IMR-90 (cell line): ENCODE results near the gene INTU. TPM values are rescaled to one million over a fixed set of nuclear protein-coding genes. Genes with fewer than 3 reads are reported as not detected.

Source experiments
- ATAC-seq: fragments of 200-7000 bp; cut with Tn5 transposase; 2 replicates; pipeline ENCODE4 v1.9.1; 2020; ENCODE audit warnings: low read depth, mild to moderate bottlenecking, moderate library complexity
- BruUV-seq: library from RNA; stranded (reverse); fragments of 400-500 nt; replicated peaks from 2 replicates; lab custom pipeline; 2021; lab: Mats Ljungman, UMichigan
- CTCF ChIA-PET: fragments of 300-600 bp; formaldehyde crosslinking; extraction: SDS; loops from one replicate; lab custom pipeline; 2021; ENCODE audit warnings: antibody characterized with exemption; lab: Yijun Ruan, JAX
- POLR2A ChIA-PET: fragments of 300-600 bp; sonication (Branson Sonifier 250); formaldehyde crosslinking; loops from one replicate; lab custom pipeline; 2022; ENCODE audit warnings: antibody characterized with exemption; ENCODE audit not compliant: unreplicated experiment; lab: Charles Lee
- DNase-seq: peaks from one replicate; pipeline ENCODE4 v3.0.0; 2013
- H2AFZ ChIP-seq: replicated peaks from 2 replicates; pipeline ENCODE3; 2013; ENCODE audit warnings: low read length, mild to moderate bottlenecking; ENCODE audit not compliant: poor library complexity
- H2AK5ac ChIP-seq: 2 replicates; pipeline ENCODE4 v1.6.1; 2013; ENCODE audit warnings: low read depth, low read length, inconsistent platforms
- H2AK9ac ChIP-seq: replicated peaks from 2 replicates; pipeline ENCODE3; 2013; ENCODE audit warnings: mild to moderate bottlenecking, low read depth, low read length, moderate library complexity; ENCODE audit not compliant: poor library complexity
- H2BK120ac ChIP-seq: 2 replicates; pipeline ENCODE4 v1.6.1; 2013; ENCODE audit warnings: low read depth, low read length, inconsistent platforms
- H2BK15ac ChIP-seq: 3 replicates; pipeline ENCODE4 v1.6.1; 2013; ENCODE audit warnings: low read depth, low read length, inconsistent platforms
- H2BK20ac ChIP-seq: 2 replicates; pipeline ENCODE4 v1.6.1; 2013; ENCODE audit warnings: low read depth, mild to moderate bottlenecking, inconsistent platforms, low read length, moderate library complexity
- H2BK5ac ChIP-seq: 2 replicates; pipeline ENCODE4 v1.6.1; 2013; ENCODE audit warnings: mild to moderate bottlenecking, low read depth, low read length, inconsistent platforms; ENCODE audit not compliant: poor library complexity, severe bottlenecking
- H3K14ac ChIP-seq: replicated peaks from 2 replicates; pipeline ENCODE4 v1.6.1; 2013; ENCODE audit warnings: low read depth, low read length, inconsistent platforms
- H3K18ac ChIP-seq: 2 replicates; pipeline ENCODE4 v1.6.1; 2013; ENCODE audit warnings: low read depth, low read length, control low read depth
- H3K23ac ChIP-seq: 2 replicates; pipeline ENCODE4 v1.6.1; 2013; ENCODE audit warnings: low read depth, low read length, inconsistent platforms
- H3K27ac ChIP-seq: 2 replicates; pipeline ENCODE4 v1.5.1; 2013; ENCODE audit warnings: mild to moderate bottlenecking, control low read depth, low read length; ENCODE audit not compliant: insufficient read depth
- H3K27me3 ChIP-seq: 2 replicates; pipeline ENCODE4 v1.6.1; 2013; ENCODE audit warnings: low read length; ENCODE audit not compliant: control insufficient read depth, insufficient read depth
- H3K36me3 ChIP-seq: 2 replicates; pipeline ENCODE4 v1.6.1; 2013; ENCODE audit warnings: low read length, mixed read lengths; ENCODE audit not compliant: control insufficient read depth, insufficient read depth
- H3K4ac ChIP-seq: 2 replicates; pipeline ENCODE4 v1.6.1; 2013; ENCODE audit warnings: low read depth, low read length, inconsistent platforms
- H3K4me1 ChIP-seq: 2 replicates; pipeline ENCODE4 v1.6.1; 2013; ENCODE audit warnings: low read length, mixed read lengths; ENCODE audit not compliant: control insufficient read depth, insufficient read depth
- H3K4me2 ChIP-seq: 2 replicates; pipeline ENCODE4 v1.6.1; 2013; ENCODE audit warnings: low read depth, mild to moderate bottlenecking, control low read depth, low read length, moderate library complexity
- H3K4me3 ChIP-seq: 2 replicates; pipeline ENCODE4 v1.5.1; 2013; ENCODE audit warnings: low read depth, mild to moderate bottlenecking, control low read depth, low read length, moderate library complexity; ENCODE audit not compliant: insufficient read depth
- H3K56ac ChIP-seq: 2 replicates; pipeline ENCODE4 v1.6.1; 2013; ENCODE audit warnings: low read length, inconsistent platforms; ENCODE audit not compliant: insufficient read depth; ENCODE audit errors: extremely low read depth
- H3K79me1 ChIP-seq, 2 experiments: 2 replicates each; pipeline ENCODE4 v1.6.1; 2013; ENCODE audit warnings: low read length in 2 of 2, inconsistent platforms in 1 of 2, low read depth in 1 of 2
- H3K9ac ChIP-seq: 2 replicates; pipeline ENCODE4 v1.6.1; 2013; ENCODE audit warnings: low read depth, low read length, control low read depth
- H3K9me1 ChIP-seq: 2 replicates; pipeline ENCODE4 v1.6.1; 2013; ENCODE audit warnings: low read length, inconsistent platforms; ENCODE audit not compliant: insufficient read depth
- H3K9me3 ChIP-seq: 2 replicates; pipeline ENCODE4 v1.6.1; 2013; ENCODE audit warnings: low read length; ENCODE audit not compliant: control insufficient read depth, insufficient read depth
- H4K20me1 ChIP-seq: 2 replicates; pipeline ENCODE4 v1.6.1; 2013; ENCODE audit warnings: low read length, inconsistent platforms; ENCODE audit not compliant: insufficient read depth
- H4K5ac ChIP-seq: 2 replicates; pipeline ENCODE4 v1.6.1; 2013; ENCODE audit warnings: mild to moderate bottlenecking, low read depth, low read length, control low read depth
- H4K8ac ChIP-seq, 2 experiments: 2 replicates each; pipeline ENCODE4 v1.6.1; 2013; ENCODE audit warnings: low read depth in 2 of 2, low read length in 2 of 2, control low read depth in 1 of 2, inconsistent platforms in 1 of 2
- H4K91ac ChIP-seq: 2 replicates; pipeline ENCODE4 v1.6.1; 2013; ENCODE audit warnings: low read depth, low read length, inconsistent platforms; ENCODE audit not compliant: insufficient read depth
- MAFK ChIP-seq: IDR thresholded peaks from 2 replicates; pipeline ENCODE4 v1.6.1; 2012; ENCODE audit warnings: low read depth, low read length, improper control_type of control experiment
- WGBS, 2 experiments: methylation state at CpG; one replicate each; pipeline versions ENCODE4 v1.1.5 to v1.1.7; 2013; ENCODE audit warnings: missing lambda C conversion rate in 2 of 2; ENCODE audit not compliant: insufficient read length in 1 of 2; ENCODE audit errors: extremely low coverage in 2 of 2; 5-methylcytosine and 5-hydroxymethylcytosine counted together
- dilution Hi-C: fragments of 300-500 bp; cut with HindIII; formaldehyde crosslinking; loops from one replicate; pipeline ENCODE4 v1.14.3; 2018; ENCODE audit warnings: low sequenced_read_pairs; ENCODE audit not compliant: unreplicated experiment
- in situ Hi-C: fragments of 300-500 bp; cut with MboI; formaldehyde crosslinking; loops from 3 replicates; pipeline ENCODE4 v1.14.3; 2019; ENCODE audit warnings: low sequenced_read_pairs, inconsistent platforms, mixed read lengths
- intact Hi-C: fragments of 100-400 bp; cut with micrococcal nuclease; formaldehyde crosslinking; loops from 2 replicates; pipeline ENCODE4 v1.10.0; 2022
- polyA plus RNA-seq, 3 experiments: library from polyadenylated mRNA; depleted of rRNA; stranded (reverse); fragments of >200 nt; gene quantifications; 2 replicates each; pipeline ENCODE4 v1.2.3, GENCODE V29; 2012; ENCODE audit warnings: low replicate concordance in 1 of 3
- total RNA-seq: library from RNA; depleted of rRNA; stranded (reverse); fragments of >200 nt; gene quantifications from 2 replicates; pipeline ENCODE4 v1.2.3, GENCODE V29; 2012
- TF ChIP-seq, protein P1 (sequence below): conservative IDR thresholded peaks from 2 replicates; pipeline ENCODE4 v1.5.1; 2012; ENCODE audit warnings: mild to moderate bottlenecking, low read depth, low read length, improper control_type of control experiment

The INTU gene
- total and polyA plus RNA-seq, 2 of the 4 experiments (the other 2 are of a cell fraction) = 6.5 to 10.8 TPM

DNA sequence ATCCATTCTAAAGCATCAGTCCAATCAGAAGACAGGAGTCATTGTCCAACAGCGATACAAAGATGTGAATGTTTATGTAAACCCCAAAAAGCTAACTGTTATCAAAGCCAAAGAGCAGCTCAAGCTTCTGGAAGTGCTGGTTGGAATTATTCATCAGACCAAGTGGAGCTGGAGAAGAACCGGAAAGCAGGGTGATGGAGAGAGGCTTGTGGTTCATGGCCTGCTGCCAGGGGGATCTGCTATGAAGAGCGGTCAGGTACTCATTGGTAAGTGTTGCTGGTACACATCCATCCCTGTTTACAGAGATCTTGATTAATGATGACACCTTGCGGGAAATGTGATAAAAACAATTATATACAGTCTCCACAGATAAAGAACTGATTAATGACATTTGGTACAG is 11.0 kb downstream of the INTU start:
- Histone ChIP-seq H3K27me3 (no peaks in the 10 kb centered on the region), H2BK120ac (no peak overlapping the region), H3K23ac (no peak overlapping the region), H2AK9ac (no peak overlapping the region), H2BK20ac (no peak overlapping the region), H3K79me1 (peaks cover 8 to 10% of the 10 kb centered on the region in 2 experiments; a peak in 2 of 4 replicates), H3K9ac (no peak overlapping the region), H3K4ac (no peak overlapping the region), H3K4me1 (no peaks in the 10 kb centered on the region), H3K4me2 (no peak overlapping the region), H2BK15ac (no peak overlapping the region), H2BK5ac (no peak overlapping the region), H3K36me3 (peaks cover 9% of the 10 kb centered on the region; the same call in 1 of the 2 replicates), H2AK5ac (no peak overlapping the region), H3K18ac (no peak overlapping the region), H3K14ac (no peak overlapping the region), H3K9me3 (no peaks in the 10 kb centered on the region), H4K20me1 (no peaks in the 10 kb centered on the region), H4K91ac (no peak overlapping the region), H3K27ac (no peak overlapping the region), H3K56ac (no peak overlapping the region), H3K9me1 (no peaks in the 10 kb centered on the region), H4K8ac (no peak overlapping the region), H3K4me3 (no peak overlapping the region), H4K5ac (no peak overlapping the region), H2AFZ (no peak overlapping the region)
- CTCF ChIA-PET = interaction anchor here (0.6 kb wide), 1 partner anchor 69 kb away, joined by 3 read pairs; no protein-coding TSS in a partner anchor
- POLR2A ChIA-PET = interaction anchor here (1.0 kb wide), 1 partner anchor 10 kb away, joined by 3 read pairs; no protein-coding TSS in a partner anchor
- ATAC-seq (no peak), DNase-seq (no peak)
- BruUV-seq = no TSS peak
- dilution Hi-C loops = no loop called here
- in situ Hi-C loops = no loop called here
- TF ChIP-seq, protein P1, sequence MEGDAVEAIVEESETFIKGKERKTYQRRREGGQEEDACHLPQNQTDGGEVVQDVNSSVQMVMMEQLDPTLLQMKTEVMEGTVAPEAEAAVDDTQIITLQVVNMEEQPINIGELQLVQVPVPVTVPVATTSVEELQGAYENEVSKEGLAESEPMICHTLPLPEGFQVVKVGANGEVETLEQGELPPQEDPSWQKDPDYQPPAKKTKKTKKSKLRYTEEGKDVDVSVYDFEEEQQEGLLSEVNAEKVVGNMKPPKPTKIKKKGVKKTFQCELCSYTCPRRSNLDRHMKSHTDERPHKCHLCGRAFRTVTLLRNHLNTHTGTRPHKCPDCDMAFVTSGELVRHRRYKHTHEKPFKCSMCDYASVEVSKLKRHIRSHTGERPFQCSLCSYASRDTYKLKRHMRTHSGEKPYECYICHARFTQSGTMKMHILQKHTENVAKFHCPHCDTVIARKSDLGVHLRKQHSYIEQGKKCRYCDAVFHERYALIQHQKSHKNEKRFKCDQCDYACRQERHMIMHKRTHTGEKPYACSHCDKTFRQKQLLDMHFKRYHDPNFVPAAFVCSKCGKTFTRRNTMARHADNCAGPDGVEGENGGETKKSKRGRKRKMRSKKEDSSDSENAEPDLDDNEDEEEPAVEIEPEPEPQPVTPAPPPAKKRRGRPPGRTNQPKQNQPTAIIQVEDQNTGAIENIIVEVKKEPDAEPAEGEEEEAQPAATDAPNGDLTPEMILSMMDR = no peak
- TF ChIP-seq MAFK = no peak
- intact Hi-C loops = no loop called here
- 100% methylated on average over 1 of the region's 4 CpGs; no CpG with 5 or more reads in 1 of the 2 experiments for WGBS, 2 experiments
